HG03045 (cell line): ENCODE results near the gene HHIPL1.
"Not testable (repeated sequence)": the region's sequence is repeated elsewhere in the genome, so short reads cannot be mapped to it uniquely, and the experiment has no call there.

ENCODE experiments used
- ATAC-seq: cut with Tn5 transposase; IDR thresholded peaks from one replicate; pipeline ENCODE4 v1.9.1; 2021; ENCODE audit warnings: mild to moderate bottlenecking, moderate library complexity; ENCODE audit not compliant: unreplicated experiment

HHIPL1 gene

GRCh38 chr14:99657645-99658155 lies 12.8 kb downstream of the HHIPL1 start:
- ATAC-seq = no peak

- no peak for ATAC-seq
Measured at GRCh38 chr14:99658218-99658845, 13.4 kb downstream of the HHIPL1 start.

DNA sequence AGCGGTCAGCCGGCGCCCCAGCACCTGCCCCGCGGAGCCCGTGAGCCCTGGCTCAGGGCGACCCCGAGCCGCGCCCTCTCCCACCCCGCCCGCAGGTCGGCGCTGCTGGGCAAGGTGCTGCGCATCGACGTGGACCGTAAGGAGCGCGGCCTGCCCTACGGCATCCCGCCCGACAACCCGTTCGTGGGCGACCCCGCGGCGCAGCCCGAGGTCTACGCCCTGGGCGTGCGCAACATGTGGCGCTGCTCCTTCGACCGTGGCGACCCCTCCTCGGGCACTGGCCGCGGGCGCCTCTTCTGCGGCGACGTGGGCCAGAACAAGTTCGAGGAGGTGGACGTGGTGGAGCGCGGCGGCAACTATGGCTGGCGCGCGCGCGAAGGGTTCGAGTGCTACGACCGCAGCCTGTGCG lies 14.4 kb downstream of the HHIPL1 start:
- no peak for ATAC-seq

DNA sequence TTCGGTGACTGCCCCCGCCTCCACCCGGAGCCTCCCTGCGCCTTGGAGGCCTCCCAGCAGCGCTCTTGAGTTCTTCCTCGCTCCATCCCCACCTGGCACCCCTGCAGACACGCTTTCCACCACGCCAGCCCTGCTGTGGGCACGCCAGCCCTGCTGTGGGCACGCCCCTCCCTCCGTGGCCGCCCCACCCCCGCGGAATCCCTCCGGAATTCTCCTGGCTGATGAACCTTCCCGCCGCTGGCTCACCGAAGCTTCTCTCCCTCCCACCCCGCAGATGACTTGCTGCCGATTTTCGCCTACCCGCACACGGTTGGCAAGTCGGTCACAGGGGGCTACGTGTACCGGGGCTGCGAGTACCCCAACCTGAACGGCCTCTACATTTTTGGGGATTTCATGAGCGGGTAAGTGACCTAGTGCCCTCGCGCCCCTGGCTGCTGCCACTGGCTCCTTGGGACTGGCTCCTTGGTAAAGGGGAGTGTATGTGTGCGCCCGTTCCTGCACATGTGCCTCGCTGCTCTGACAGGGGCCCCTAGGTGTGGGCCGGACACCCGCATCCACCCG lies 15.2 kb downstream of the HHIPL1 start:
- ATAC-seq = no peak

- no peak for ATAC-seq
Measured at GRCh38 chr14:99660794-99661193, 15.9 kb downstream of the HHIPL1 start.

DNA sequence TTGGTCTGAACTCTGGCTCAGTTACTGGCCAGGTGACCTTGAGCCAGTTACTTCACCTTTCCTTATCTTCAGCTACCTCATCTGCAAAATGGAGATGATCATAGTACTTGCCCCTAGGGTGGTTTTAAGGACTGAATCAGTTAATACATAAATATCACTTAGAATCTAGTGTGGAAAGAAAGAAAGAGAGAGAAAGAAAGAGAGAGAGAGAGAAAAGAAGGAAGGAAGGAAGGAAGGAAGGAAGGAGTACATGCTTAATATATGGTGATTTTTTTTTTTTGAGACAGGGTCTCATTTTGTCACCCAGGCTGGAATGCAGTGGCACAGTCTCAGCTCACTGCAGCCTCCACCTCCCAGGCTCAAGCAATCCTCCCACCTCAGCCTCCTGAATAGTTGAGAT lies 16.3 kb downstream of the HHIPL1 start:
- not testable (repeated sequence) for ATAC-seq

DNA sequence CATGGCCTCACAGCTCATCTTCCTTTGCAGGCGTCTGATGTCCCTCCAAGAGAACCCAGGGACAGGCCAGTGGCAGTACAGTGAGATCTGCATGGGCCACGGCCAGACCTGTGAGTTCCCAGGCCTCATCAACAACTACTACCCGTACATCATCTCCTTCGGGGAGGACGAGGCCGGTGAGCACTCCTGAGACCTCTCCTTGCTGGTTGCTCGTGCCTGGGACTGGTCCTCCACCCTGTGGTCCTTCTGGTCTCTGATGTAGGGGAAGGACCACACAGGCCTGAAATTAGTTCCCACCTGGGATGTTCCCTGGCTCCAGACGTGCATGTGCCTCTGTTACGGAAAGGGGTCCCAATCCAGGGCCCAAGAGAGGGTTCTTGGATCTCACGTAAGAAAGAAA lies 17.9 kb downstream of the HHIPL1 start:
- no peak for ATAC-seq

DNA sequence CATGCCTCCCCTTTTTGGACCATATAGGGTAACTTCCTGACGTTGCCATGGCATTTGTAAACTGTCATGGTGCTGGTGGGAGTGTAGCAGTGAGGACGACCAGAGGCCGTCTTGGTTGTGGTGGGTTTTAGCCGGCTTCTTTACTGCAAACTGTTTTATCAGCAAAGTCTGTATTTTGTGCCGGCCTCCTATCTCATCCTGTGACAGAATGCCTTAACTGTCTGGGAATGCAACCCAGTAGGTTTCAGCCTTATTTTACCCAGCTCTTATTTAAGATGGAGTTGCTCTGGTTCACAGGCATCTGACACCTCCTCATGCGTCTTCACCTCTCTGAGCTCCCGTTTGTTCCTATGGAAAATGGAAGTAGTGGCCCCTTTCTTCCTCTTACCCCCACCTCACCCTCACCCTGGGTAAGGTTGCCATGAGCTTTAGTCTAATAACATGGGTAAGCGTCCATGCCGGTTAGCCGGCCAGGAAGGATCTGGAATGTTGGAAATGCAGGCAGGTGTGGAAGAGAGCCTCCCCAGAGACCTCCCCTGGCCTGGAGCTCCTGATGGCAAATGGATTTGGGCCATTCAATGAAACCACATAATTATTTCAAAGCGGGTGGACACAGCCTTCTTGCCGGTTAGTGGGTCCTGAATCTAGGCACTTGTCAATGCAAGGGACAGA lies 18.6 kb downstream of the HHIPL1 start:
- no peak for ATAC-seq

GRCh38 chr14:99664058-99664936 lies 19.4 kb downstream of the HHIPL1 start:
- no peak for ATAC-seq

DNA sequence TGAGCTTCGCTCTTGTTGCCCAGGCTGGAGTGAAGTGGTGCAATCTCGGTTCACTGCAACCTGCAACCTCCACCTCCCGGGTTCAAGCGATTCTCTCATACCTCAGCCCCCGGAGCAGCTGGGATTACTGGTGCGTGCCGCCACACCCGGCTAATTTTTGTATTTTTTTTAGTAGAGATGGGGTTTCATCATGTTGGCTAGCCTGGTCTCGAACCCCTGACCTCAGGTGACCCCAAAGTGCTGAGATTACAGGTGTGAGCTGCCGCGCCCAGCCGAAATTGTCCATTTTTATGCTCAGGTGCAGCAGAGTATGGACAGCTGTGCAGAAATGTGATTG lies 20.0 kb downstream of the HHIPL1 start:
- no peak for ATAC-seq

- no peak for ATAC-seq
Measured at GRCh38 chr14:99666533-99666932, 21.6 kb downstream of the HHIPL1 start.

DNA sequence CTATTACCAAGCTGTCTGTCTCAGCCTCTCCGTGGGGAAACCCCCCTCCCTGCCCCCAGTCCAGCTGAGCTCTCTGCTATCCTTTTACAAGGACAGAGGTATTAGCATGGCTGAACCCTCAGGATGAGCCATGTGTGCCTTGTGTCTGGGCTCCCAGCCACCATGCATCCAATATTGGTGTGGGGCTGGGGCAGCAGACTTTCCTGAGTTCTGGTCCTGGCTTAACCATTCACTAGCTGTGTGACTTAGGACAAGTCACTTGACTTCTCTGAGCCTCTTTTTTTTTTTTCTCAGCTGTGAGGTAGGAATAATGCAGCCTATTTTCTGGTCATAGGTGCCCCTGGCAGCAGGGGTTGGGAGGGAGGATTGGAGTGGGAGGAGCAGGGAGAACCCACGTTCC lies 22.1 kb downstream of the HHIPL1 start:
- no peak for ATAC-seq

GRCh38 chr14:99667821-99668220 lies 22.9 kb downstream of the HHIPL1 start:
- ATAC-seq = no peak

GRCh38 chr14:99668307-99669295 lies 23.7 kb downstream of the HHIPL1 start:
- ATAC-seq = no peak

DNA sequence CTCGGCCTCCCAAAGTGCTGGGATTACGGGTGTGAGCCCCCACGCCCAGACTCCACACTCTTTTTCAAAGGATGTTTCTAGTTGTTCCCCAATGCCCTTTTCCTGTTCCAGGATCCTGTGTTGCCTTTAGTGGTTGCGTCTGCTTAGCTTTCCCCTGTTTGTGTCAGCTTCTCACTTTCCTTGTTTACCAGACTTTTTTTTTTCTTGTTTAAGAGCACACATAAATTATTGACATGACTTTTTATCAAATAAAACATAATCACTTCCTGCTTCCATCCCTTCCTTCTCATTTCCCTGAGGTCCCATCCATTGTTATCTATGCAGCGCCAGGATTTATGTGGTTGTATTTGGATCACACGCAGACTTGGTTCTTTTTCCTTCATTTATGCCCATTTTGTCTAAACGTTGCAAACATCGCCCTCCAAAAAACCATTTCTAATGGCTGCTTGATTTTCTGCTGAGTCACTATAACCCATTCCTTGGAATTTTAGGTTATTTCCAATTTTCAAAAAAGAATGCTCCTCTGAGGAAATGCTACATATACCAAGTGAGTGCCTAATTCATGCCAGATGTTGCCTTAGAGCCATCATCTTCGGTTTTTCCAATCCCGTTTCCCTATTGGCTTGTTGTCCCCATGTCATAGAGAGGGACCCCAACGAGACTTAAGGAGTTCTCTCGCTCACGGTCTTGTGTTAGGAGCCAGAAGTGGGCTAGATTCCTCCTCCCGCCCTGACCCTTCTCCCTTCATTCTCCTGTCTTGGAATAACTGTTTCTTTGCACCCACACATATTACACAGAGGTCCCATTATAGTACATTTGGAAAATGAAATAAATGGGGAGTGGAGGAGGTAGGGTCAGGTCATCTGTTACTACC lies 25.7 kb downstream of the HHIPL1 start:
- ATAC-seq = no peak

DNA sequence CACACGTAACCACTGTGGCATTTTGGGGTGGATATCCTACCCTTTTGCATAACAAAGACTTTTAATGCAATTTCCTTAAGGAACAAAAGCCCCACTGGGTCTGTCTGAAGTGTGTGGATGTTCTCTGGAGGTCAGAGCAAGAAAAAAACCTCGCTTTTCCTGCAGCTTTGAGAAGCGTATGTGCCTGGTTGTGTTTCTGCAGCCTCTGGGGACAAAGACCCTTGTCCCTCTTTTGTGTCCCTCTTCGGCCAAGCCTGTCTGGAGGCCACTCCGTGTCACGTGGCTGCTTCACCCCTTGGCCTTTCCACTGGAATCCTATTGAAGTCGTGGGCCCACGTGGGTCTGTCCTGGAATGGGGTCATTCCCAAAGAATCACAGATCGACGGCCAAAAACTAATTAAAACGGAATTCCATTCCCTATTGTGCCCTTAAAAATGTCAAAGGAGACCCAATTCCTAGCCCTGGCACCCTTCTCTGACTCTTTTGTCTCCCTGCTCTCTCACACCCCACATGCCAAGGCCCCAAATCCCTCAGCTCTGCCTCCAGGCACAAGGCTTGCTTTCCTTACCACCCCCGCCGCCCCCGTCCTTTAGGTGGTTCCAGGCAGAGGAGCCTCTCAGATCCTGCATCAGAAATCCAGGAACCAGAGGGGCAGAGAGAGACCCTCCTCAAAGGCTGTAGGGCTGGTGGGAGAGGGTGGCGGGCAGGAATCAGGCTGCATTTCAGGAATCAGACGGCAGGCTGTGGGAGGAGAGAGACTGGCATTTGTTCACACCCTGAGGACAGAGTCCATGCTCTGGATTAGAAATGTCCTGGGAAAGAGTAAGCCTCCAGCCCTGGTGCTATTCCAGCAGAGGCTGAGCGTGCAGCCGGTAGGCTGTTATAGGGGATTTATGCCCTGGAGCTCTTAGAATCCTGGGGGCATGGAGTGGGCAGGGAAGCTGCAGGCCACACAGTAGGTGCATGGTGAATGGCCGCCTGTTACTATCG lies 26.6 kb downstream of the HHIPL1 start:
- ATAC-seq = no peak

- ATAC-seq = no peak
Measured at GRCh38 chr14:99672506-99673304, 27.8 kb downstream of the HHIPL1 start.
